IPS-20b (cell line): ENCODE data around the gene RASSF5.
"Not testable (repeated sequence)": the region's sequence is repeated elsewhere in the genome, so short reads cannot be mapped to it uniquely, and the experiment has no call there.

Experiments
- H3K27ac ChIP-seq: one replicate; pipeline ENCODE4 v1.5.1; 2013; ENCODE audit warnings: low read length
- H3K27me3 ChIP-seq: 2 replicates; pipeline ENCODE4 v1.6.1; 2013; ENCODE audit warnings: mild to moderate bottlenecking, low read length, inconsistent platforms; ENCODE audit not compliant: insufficient read depth
- H3K36me3 ChIP-seq: 2 replicates; pipeline ENCODE4 v1.6.1; 2013; ENCODE audit warnings: low read depth, mild to moderate bottlenecking, inconsistent platforms, low read length, moderate library complexity; ENCODE audit not compliant: insufficient read depth
- H3K4me1 ChIP-seq: 2 replicates; pipeline ENCODE4 v1.6.1; 2013; ENCODE audit warnings: mild to moderate bottlenecking, control low read depth, inconsistent platforms, low read length, moderate library complexity; ENCODE audit not compliant: insufficient read depth
- H3K4me3 ChIP-seq: 2 replicates; pipeline ENCODE4 v1.5.1; 2013; ENCODE audit warnings: mild to moderate bottlenecking, low read length, inconsistent platforms
- H3K9ac ChIP-seq: 2 replicates; pipeline ENCODE4 v1.6.1; 2013; ENCODE audit warnings: low read depth, mild to moderate bottlenecking, inconsistent platforms, low read length, moderate library complexity
- H3K9me3 ChIP-seq: 2 replicates; pipeline ENCODE4 v1.6.1; 2013; ENCODE audit warnings: mild to moderate bottlenecking, low read depth, low read length, inconsistent platforms; ENCODE audit not compliant: insufficient read depth

Gene RASSF5

DNA sequence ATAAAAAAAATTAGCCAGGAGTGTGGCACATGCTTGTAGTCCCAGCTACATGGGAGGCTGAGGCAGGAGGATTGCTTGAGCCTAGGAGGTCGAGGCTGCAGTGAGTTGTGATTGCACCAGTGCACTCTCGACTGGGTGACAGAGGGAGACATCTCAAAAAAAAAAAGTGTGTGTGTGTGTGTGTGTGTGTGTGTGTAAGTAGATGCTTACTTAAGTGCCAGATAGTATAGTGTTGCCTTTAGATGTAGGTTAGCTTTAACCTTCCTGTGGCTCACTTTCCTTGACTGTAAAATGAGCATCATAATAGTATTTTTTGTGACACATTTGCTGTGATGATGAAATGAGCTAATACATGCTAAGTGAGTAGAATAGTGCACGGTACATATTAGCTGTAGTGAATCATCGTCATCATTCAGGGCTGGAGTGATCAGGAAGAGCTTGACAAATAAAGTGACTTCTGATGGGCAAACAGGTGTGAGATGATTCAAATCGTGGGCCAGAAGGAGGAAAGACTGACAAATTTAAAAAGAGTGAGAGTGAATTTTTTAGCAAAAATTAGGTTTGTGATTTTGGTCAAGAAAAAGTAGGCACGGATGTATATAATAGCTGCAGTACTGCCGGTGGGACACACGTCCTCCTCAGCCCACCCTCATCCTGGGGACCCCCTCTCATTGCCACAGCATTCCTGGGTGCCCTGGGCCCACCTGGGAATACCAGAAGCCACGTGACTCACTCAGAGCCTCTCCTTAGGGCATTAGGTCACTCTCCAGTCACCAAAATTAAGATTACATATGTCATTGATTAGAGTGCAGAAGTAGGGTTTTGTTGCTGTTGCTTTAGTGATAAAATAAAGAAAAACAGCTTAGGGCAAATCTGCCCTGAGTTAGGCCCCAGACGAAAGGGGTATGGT, 71.0 kb downstream of the RASSF5 start:
- H3K4me1 ChIP-seq: no peaks in the 10 kb centered on the region
- no peak overlapping the region for H3K27ac ChIP-seq
- no peaks in the 10 kb centered on the region for H3K9me3 ChIP-seq
- no peaks in the 10 kb centered on the region for H3K27me3 ChIP-seq
- no peaks in the 10 kb centered on the region for H3K36me3 ChIP-seq
- H3K9ac ChIP-seq: no peak overlapping the region
- no peak overlapping the region for H3K4me3 ChIP-seq

GRCh38 chr1:206578978-206579374, 71.6 kb downstream of the RASSF5 start:
- Histone ChIP-seq H3K27ac (no peak overlapping the region), H3K36me3 (no peaks in the 10 kb centered on the region), H3K27me3 (no peaks in the 10 kb centered on the region), H3K4me1 (no peaks in the 10 kb centered on the region), H3K9ac (no peak overlapping the region), H3K9me3 (no peaks in the 10 kb centered on the region), H3K4me3 (no peak overlapping the region)

DNA sequence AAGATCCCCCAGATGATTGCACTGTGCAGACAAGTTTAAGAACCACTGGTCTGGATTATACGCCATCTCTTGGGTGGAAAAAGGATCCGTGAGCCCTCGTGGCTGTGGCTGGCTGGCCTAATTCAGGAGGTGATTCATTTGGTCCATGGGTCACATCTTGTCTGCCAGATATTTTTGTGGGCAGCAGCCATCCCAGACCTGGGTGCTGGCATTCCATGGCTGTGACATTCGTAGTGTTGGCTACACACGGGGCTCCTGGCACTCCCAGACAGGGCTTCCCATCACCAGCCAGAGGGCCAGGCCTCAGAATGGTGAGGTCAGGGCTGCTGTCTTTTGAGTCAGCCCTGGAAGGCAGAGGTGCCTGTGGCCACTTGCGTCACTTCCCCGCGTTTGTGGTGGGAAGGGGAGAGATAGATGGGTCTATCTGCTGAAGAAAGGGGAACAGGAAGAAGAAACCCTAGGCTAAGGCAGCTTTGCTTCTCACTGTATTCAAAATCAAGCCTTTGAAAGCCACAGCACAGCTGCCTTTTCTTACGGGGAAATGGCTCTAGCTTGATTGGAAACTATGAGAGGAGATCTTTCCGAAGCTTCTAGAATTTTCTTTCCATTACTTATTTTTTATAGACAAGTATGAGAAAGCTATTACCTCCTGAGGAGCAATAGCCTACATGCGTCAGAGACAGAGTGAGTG, 72.6 kb downstream of the RASSF5 start:
- Histone ChIP-seq H3K27ac (no peak overlapping the region), H3K9ac (no peak overlapping the region), H3K27me3 (no peaks in the 10 kb centered on the region), H3K4me3 (no peak overlapping the region), H3K4me1 (no peaks in the 10 kb centered on the region), H3K9me3 (no peaks in the 10 kb centered on the region), H3K36me3 (no peaks in the 10 kb centered on the region)

DNA sequence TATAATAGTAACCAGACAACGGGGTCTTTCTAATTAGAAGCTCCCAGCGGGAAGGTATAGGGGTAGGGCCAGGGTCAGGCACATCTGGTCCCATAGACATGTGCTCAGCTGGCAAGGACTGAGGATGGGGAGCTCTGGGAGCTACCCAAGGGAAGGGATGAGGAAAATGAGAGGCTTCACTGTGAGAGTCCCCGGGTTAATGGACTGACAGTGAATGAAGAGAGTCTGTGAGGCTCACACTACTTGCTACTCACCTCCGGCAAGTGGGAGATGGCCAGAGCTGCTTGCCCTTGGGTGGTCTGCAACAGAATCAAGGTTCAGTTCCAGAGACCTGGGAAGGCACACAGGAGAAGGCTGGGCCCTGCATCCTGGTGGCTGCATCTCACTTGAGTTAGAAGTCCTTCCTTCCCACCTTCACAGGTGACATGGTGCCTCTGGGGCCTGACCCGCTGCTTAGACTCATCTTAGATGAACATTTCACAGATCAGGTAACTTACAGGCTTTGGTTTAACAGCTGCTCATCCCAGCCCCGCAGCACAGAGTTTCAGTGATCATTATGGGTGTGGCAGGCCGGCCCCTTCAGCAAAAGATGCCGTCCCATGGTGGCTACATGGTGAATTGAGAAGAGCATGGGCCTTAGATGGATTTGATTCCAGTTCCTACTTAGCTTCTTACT, 73.2 kb downstream of the RASSF5 start:
- Histone ChIP-seq H3K4me3 (no peak overlapping the region), H3K9me3 (no peaks in the 10 kb centered on the region), H3K4me1 (no peaks in the 10 kb centered on the region), H3K27me3 (no peaks in the 10 kb centered on the region), H3K36me3 (no peaks in the 10 kb centered on the region), H3K27ac (no peak overlapping the region), H3K9ac (no peak overlapping the region)

DNA sequence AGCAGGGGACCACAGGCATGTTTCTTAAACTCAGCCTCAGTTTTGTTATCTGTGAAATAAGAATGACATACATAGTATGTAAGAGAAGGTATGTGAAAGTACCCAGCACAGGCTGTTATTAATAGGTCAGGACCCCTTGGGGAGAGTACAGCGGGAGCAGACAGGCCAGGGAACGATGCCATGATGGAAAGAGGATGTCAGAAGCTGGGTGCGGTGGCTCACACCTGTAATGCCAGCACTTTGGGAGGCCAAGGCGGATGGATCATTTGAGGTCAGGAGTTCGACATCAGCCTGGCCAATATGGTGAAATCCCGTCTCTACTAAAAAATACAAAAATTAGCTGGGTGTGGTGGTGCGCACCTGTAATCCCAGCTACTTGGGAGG, 73.8 kb downstream of the RASSF5 start:
- H3K27ac ChIP-seq, H3K27me3 ChIP-seq, H3K4me3 ChIP-seq, H3K4me1 ChIP-seq, H3K9me3 ChIP-seq, H3K9ac ChIP-seq, H3K36me3 ChIP-seq: not testable (repeated sequence)

DNA sequence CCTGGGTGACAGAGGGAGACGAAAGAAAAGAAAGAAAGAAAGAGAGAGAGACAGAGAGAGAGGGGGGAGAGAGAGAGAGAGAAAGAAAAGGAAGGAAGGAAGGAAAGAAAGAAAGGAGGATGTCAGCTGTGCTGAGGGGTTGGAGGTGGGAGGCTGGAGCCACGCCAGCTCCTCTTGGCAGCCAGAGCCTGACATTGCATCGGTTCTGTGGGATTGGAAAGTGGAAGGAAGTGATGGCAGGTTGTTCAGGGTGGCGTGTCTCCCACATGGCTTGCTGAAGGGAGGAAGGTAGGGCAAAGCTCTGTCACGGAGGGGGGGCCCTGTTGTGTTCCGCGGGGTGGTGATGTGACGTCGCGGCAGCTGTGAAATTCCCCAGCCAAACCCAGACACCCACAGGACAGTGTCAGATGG, 74.2 kb downstream of the RASSF5 start:
- no peaks in the 10 kb centered on the region for H3K4me1 ChIP-seq
- H3K36me3 ChIP-seq: no peaks in the 10 kb centered on the region

GRCh38 chr1:206582537-206582936, 75.2 kb downstream of the RASSF5 start:
- Histone ChIP-seq H3K27me3 (no peaks in the 10 kb centered on the region), H3K9me3 (no peaks in the 10 kb centered on the region), H3K36me3 (no peaks in the 10 kb centered on the region), H3K4me1 (no peaks in the 10 kb centered on the region), H3K9ac (no peak overlapping the region), H3K27ac (no peak overlapping the region), H3K4me3 (no peak overlapping the region)

More for the DNA sequence above, 74.2 kb downstream of the RASSF5 start:
- H3K4me3 ChIP-seq: no peak overlapping the region
- no peak overlapping the region for H3K9ac ChIP-seq
- no peaks in the 10 kb centered on the region for H3K27me3 ChIP-seq
- no peak overlapping the region for H3K27ac ChIP-seq
- H3K9me3 ChIP-seq: no peaks in the 10 kb centered on the region

- no peaks in the 10 kb centered on the region for H3K27me3 ChIP-seq
- H3K9me3 ChIP-seq: no peaks in the 10 kb centered on the region
- H3K9ac ChIP-seq: no peak overlapping the region
- H3K36me3 ChIP-seq: no peaks in the 10 kb centered on the region
- no peaks in the 10 kb centered on the region for H3K4me1 ChIP-seq
- H3K4me3 ChIP-seq: no peak overlapping the region
- H3K27ac ChIP-seq: no peak overlapping the region
Observed at GRCh38 chr1:206582971-206583706, 75.8 kb downstream of the RASSF5 start.

DNA sequence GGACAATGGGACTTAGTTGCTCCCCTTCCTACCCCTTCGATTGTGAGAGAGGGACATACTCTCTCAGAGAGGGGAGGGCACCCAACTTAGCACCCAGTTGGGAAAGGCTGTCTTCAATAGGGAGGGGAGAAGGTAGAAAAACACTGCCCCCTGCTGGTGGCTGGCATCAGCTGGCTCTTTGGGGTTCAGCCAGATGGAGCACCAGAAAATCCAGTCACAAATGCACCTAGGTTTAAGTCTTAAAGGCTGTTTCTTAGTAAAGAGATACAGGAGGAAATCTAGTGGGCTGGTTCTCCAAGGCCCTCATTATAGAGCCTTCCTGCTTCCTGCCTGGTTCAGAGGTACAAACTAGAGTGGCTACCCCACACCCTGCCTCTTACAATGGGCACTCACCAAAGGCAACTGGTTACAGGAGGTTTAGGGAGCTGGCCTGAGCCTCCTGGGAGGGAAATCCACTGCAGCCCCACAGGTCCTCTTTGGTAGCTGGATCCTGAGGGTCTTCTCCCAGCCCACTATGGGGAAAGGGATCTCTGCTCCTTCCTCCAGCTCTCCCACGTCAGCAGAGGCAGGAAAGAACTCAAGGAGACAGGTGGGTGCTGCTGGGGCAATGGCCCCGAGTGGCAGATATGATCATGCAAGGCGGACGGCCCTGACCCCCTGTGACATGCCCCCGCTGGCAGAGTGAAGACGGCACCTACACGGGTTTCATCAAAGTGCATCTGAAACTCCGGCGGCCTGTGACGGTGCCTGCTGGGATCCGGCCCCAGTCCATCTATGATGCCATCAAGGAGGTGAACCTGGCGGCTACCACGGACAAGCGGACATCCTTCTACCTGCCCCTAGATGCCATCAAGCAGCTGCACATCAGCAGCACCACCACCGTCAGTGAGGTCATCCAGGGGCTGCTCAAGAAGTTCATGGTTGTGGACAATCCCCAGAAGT, 76.6 kb downstream of the RASSF5 start:
- H3K27ac ChIP-seq: no peak overlapping the region
- H3K9me3 ChIP-seq: no peaks in the 10 kb centered on the region
- no peaks in the 10 kb centered on the region for H3K27me3 ChIP-seq
- no peak overlapping the region for H3K9ac ChIP-seq
- H3K36me3 ChIP-seq: peaks cover 4% of the 10 kb centered on the region; the same call in 1 of the 2 replicates
- H3K4me3 ChIP-seq: no peak overlapping the region
- H3K4me1 ChIP-seq: no peaks in the 10 kb centered on the region

DNA sequence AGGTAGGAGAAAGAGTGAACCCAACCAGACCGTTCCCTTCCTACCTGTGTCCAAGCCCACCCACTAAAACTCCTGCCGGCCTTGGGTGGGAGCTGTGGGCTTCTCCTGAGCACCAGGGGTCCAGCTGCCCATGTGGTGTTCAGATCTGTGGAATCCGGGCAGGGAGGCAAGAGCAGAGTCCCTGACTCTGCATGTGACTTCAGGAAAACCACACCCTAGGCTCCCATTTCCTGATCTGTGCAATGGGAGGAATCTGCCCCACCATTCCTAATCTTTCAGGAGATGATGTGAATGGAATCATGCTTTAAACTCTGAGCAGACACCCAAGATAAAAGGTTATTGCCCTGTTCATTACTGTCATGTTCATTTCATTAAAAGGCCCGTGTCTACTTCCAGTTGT, 77.4 kb downstream of the RASSF5 start:
- Histone ChIP-seq H3K9ac (no peak overlapping the region), H3K4me3 (no peak overlapping the region), H3K27ac (no peak overlapping the region), H3K4me1 (no peaks in the 10 kb centered on the region), H3K9me3 (no peaks in the 10 kb centered on the region), H3K27me3 (no peaks in the 10 kb centered on the region), H3K36me3 (peaks cover 7% of the 10 kb centered on the region; the same call in 1 of the 2 replicates)
